ENCODE measurements around the gene MDFIC.

GRCh38 chr7:115040057-115040456 is 118.2 kb downstream of the MDFIC start:
- TF ChIP-seq POLR2A (IDR thresholded peaks at IDR 0.05) (no peak), CTCF (IDR thresholded peaks at IDR 0.05) (no peak), POLR2AphosphoS5 (IDR thresholded peaks at IDR 0.05) (no peak)

Measured in sigmoid colon (tissue), 4 donors.